NCI-H2081 (cell line): ENCODE measurements around the gene ZNF407.
A peak's percentile ranks its signal among the peaks of the same experiment; 100 is the strongest.

Experiments used
- DNase-seq, 2 experiments: peaks; one replicate each; lab custom pipeline; 2025; lab: John Stamatoyannopoulos, UW

The ZNF407 gene

DNA sequence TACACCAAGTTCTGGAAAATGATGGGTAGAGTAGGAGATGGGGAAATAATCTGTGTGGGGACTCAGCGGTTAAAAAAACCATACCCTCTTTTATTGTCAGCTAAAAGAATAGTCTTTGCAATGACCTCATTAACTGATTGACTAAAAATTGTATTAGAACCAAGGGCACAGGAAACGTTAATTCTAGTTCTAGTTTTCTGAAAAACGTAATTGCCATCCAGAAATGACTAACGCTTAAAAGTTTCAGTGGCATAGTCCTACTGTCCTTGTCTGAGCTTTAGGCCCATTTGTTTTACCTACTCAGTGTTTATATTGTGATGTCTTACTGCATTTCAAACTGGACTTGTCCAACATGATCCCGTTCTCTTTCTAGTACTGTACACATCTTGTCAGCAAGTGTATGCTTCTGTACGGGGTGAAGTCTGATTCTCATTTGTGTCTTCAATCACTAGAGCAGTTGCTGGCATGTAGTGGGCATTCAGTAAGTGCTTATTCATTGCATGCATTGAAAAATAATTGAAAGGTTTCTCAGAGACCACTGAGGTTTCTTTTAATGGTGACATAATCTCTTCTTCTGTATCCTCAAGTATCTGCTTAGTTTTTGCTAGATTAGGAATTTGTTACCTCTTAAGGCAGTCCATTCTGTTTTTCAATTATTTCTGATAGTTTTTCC, 81.5 kb downstream of the ZNF407 start:
- no peak for DNase-seq

DNA sequence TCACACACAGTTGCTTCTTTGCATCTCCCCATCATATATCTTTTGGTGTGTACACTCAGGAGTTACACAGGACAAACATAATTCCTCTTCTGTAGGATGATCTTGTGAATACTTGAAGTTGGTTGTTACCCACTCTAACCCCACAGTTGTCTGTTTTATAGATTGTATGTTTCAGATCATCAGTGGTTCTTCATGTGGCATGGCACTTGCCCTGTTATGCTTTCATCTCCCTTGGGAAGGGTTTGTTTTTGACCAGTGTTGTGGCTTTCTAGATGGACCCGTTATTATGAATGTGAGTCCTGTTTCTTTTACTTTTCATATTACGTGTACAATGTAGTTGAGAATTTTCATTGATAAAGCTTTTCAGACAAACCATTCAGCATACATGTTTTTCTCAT, 82.0 kb downstream of the ZNF407 start:
- DNase-seq: no peak

DNA sequence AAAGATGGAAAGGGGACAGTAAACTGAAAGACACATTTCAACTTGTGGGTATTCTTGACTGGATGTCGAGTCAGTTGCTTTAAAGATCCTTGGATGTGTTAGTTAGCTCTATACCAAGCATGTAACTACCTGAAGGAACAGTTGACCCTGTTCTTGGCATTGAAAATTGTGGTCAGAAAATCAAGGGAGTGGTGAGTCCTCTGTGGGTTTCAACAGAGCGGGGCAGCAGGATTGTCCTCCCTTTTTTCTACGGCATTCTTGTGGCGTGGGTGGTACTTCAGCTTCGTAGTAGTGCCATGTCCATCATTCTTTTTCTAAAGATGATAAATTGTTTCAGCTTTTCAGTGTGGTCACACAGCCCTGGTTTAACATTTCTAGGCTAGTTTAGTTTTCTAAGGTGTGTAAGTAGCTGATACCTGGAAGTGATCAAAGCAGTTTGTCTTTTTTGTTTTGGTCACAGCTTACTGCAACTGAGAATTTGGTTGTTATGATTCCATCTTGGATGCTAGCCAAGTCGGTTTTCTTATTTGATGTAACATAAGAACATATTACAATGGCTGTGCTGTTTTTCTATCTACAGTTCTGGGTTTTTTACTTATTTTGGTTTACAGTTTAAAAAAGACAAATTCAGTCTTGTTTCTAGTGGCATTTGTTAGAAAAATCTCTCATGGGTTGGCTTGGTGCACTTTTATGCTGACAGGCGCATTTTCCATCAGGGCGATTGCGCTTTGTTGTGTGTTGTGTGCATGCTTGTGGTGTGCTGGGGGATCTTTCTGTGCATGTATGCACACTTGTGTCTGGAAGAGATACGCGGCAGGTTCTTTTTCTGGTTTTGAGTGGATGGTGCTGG, 84.7 kb downstream of the ZNF407 start:
- no peak for DNase-seq

DNA sequence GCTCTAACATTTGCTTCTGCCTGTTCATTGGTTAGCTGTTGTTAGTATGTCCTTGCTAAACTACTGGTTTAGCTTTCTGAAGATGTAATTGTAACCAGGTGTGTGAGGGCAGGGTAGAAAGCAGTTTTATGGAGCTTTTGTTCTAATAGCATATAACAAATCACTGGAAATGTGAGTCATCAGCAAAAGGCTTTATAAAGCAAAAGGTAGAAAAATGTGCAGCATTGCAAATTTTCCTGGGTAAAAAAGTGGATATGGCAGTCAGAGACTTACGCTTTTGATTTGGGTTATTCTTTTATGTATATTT, 85.3 kb downstream of the ZNF407 start:
- DNase-seq: peak; percentile 16 to 39

DNA sequence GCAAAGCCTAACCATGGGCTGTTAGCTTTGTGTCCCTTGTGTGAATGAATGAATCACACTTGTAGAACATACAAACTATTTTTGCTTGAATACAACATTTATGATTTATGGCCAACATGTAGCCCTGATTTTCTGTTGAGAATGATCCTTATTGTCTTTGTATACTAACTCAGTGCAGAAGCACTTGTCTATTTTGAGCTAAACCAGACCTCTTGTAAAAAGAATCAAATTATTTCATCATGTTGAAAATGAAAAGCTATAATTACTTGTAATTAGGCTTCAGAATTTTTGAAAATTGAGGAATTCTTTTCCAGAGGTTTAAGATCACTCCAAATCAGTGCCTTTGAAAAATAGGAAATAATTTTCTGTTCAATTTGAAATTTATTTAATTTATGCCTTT, 85.9 kb downstream of the ZNF407 start:
- no peak for DNase-seq

DNA sequence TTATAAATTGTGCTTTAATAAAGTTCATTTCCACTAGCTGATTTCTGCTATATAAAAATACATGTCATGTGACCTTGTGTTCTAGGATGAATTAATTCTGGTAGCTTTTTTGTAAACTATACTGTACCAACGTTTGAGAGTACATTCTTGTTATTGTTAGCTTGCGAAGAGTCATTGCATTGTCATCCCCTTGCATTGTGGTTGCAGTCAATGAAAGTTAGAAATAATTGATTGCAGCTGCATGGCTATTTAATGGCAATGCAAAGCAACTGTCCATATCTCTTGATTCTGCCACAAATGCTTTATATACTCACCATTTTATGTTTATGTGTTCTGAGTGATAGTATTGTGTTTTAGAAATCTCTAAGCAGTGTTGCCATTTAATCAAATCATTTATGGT, 91.6 kb downstream of the ZNF407 start:
- no peak for DNase-seq

DNA sequence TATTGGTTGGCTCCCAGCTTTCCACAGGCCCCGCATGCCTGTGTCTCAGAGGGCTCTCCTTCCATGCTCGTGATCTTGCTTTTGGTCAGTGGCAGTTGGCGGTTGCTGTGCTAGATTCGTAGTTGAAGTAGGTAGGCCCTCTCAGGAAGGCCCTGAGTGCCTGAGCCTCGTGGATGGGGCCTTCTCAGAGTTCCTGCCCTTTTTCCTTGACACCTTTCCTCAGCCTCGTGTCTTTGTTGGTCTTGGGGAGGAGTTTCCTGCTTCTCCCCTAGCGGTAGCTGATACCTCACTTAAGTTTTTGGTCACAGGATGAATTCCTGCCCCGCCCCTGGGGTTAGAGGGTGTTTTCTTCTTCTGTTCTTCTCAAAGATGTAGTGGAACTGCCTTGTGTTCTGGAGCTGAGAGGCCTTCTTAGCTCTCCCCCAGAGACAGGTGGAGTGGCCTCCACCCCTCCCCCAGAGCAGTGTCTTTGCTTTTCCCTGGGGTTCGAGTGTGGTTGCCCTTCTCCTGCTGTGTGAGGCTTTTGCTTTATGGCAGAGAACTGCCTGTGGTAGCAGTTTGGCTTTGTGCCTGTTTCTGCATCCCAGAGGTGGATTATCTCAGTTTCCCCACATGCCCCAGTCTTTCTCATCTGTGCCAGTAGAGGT, 94.8 kb downstream of the ZNF407 start:
- DNase-seq: no peak

DNA sequence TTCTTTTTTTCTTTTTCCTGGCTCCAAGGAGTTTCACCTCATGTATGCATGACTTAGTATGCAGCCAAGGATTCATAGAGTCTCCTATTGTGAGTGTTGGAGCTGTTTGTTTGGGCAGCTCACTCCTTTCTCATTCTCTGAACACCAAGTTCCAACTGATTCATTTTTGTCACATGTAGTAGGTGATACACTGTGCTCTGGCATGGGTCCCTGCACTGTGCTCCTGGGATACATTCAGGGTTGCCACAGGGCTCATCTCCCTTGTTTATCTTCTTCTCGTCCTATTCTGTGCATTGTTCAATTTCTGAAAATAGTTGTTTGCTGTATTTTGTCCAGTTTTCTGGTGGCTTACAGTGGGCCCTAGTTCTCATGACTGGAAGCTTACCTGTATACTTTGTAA, 96.8 kb downstream of the ZNF407 start:
- no peak for DNase-seq

DNA sequence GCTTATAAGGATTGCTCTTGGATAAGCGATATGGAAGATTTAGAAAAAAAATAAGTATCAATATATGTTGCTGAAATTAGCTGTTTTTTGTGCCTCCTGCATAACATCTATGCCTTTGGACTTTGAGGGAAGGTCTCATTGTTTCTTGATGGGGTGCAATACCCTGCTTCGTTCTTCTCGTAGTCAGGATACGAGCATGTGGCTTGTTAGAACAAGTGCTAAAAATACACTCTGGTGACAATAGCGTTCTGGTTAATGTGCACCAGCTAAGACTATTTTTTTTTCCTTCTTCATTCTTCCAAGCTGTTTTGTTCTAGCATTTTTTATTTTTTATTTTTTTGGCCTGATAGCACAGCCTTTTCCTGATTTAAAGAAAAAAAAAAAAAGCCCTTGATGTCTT, 97.5 kb downstream of the ZNF407 start:
- no peak for DNase-seq

DNA sequence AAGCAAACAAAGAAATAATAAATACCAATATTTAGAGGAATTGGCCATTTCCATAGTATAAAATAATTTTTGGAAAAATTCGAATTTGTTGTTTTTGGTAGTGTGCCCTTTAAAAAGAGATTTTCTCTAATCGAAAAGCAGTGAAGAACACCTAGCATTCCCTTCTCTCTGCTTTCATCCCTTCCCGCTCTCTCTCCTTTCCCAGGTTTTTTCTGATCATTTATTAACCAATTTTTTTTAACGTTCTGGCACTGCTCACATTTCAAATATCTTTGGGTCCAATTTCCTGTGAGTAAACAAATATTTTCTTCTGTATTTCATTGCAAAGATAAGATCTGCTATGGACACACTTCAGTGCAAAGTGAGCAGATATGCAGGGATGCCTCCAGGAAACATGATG, 101.2 kb downstream of the ZNF407 start:
- no peak for DNase-seq

DNA sequence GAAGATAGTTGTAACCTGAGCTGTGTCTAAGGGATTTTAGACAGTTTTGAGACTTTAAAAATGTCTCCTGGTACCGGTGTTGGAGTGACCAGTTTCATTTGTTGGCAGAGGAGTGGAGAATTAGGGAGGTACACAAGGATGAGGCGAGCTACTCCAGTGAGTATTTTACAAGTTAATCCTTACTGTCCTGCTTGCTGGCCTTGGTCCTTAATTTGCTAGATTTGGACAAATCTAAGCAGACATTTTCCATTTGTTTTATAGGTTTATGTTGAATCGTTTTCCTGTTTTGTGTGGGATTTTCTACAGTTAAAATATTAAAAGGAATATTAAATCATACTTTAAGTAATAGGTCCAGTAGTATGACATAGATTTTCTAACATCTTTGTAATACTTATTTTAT, 101.8 kb downstream of the ZNF407 start:
- no peak for DNase-seq

DNA sequence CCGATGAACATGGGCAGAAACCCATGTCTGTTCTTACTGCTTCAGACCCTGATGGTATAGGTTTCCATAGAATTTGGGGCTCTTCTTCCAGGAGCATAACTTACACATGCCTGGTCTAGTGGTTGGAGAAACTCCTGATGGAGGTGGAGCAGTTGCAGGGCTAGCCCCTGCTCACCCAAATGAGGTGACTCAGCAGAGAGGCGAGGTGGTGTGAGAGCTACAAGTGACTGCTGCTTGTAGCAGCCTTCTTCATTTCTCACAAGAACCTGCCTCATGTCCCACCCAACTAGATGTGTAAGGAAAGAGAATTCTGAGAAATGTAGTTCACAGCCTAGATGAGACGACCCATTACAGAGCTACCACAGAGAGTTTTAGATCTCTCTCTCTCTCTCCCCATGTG, 105.3 kb downstream of the ZNF407 start:
- no peak for DNase-seq

DNA sequence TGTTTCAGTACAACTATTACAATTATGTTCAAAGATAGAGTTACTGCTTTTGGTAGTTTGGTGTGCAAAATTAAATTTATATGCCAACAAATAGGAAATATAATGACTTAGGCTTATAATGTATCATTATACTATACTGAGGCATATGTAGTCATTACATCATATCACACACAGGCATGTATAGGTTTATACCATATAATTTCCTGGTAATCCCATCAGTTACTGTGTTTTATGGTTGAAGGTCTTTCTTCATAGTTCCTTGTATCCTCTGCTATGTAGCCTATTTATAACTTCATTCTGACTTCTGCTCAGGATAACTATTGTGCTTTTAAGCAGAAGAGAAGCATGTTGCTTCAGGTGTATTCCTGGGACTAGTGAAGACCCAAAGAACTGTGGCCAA, 110.5 kb downstream of the ZNF407 start:
- no peak for DNase-seq

DNA sequence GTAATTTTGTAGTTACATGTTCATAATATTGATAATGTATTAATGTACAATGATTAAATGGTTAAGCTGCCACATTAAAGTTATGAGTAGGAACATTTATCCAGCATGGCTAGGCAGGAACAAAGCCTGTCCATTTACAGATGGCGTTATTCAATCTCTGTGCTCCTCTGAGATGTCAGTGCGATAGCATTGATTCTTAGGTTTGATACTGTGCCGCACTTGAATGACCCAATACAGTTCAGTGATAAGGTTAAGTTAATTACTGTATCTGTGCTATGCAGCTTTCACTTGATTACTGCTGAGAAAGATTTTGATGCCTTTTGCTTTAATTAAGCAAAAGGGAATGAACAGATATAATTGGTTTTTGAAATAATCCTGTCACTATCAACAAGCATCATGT, 111.8 kb downstream of the ZNF407 start:
- DNase-seq: no peak

DNA sequence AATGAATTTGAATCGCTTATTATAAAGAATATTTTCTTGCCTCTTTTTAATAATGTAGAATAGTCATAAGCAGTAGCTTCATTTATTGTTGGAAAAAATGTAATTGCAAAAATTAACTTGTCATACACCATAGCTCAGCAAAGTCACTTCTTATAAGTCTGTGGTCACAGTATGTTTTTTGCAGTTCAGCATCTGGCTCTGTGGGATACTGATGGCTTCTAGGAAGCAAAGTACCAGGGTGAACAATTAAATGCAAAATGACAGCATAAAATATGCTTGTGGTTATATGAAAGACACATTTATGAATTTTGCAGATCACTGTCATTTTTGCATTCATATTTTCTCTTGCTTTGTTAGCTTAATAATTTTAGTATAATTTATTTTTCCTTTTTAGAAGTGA, 116.5 kb downstream of the ZNF407 start:
- DNase-seq: peak in 1 of 2 experiments; percentile 5

DNA sequence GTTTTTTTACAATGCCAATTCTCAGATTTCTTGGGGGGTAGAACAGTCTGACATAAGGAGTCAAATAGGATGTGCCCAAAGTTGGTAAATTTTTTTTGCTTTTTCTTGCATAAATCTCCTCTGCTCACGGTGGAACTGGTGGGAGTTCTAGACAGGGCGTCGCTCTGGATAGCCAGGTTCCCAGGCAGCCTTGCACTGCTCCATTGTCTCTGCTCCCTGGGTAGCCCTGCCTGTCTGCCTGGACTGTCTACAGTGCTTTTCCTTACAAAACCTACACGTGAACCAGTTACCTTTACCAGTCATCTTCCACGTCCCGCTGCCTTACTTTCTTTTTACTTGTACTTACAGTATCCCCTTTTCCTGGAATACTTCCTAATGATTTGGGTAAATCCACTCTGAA, 117.1 kb downstream of the ZNF407 start:
- peak; percentile 50 to 78 for DNase-seq

DNA sequence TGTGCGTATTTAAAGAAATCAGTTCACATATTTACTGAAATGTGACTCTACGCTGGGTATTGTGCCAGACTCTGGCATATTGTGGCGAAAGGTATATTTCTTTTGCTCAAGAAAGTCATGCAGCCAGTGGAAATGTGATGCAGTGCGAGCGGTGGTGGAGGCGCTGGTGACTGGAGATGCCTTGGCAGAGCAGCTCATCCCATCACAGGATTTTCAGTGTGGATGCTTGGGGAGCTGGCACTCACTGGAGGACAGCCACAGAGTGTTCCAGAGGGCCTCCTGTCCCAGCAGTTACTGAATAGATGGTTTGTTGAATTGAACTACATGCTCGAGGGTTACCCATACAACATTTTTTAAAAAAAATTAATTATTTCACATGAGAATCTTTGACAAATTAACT, 117.6 kb downstream of the ZNF407 start:
- DNase-seq: peak; percentile 10 to 60

DNA sequence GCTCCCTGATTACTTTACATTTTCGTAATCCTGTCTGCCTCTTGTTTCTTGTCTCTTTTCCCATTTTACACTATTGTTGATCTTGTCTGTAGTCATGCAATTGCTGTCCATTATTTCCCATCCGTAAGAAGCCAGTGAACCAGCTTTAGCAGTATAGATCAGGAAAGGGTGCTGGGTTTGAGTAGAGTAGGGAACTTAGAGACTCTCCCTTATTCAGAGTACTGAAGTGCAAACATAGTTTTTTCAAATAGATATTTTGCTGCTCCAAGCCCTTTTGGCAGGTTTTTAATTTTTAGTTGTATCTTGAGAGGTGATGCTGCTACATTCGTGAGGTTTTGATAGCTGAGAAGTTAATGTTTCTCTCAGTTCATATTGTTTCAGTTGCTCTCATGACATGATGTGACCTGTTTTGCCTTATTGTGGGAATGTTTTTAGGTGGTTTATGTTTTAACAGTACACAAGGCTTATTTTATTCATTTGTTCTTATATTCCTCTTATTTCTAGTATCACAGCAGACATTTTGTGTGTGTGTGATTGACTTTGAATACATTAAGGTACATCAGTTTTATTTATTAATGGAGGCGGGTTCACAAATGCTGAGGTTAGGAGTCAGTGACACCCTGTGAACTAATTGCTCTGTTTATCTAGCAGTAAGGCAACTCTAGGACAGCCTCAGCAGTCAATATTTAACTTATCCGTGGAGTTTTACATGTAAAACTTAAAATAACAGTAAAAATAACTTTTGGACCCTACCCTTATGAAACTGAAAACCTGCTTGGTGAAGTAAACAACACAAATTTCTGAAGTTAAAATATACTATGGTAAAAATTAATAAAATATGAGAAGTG, 118.4 kb downstream of the ZNF407 start:
- DNase-seq: peak in 1 of 2 experiments; percentile 34

DNA sequence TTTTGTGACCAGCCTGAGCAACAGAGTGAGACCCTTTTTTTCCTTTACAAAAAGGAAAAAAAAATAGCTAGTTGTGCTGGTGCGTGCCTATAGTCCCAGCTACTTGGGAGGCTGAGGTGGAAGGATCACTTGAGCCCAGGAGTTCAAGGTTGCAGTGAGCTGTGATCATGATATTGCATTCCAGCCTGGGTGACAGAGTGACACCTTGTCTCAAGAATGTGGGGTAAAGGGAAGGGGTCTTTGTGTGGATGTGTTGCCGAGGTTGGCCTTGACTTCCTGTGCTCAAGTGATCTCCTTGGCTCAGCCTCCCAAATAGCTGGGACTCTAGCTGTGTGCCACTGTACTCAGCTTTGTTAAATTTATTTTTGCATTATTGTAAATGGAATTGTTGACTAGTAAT, 120.6 kb downstream of the ZNF407 start:
- no peak for DNase-seq

DNA sequence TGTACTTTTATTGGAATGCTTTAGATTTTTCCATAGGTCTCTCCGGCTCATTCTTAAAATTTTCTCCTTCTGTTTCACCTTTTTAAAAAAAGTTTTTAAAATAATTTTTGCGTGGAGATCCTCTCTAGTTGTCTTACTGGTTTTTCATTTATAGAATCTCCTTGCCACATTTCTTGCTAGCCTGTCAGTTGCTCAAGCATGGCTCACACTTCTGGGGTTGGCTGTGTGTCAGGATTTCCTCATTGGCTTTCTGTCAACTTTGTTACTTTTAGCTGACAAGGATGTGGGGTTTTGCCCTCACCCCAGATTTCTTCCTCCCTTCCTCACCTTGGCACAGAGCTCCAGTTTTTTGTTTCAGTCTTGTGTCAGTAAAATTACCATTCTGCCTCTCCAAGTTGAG, 124.6 kb downstream of the ZNF407 start:
- no peak for DNase-seq

DNA sequence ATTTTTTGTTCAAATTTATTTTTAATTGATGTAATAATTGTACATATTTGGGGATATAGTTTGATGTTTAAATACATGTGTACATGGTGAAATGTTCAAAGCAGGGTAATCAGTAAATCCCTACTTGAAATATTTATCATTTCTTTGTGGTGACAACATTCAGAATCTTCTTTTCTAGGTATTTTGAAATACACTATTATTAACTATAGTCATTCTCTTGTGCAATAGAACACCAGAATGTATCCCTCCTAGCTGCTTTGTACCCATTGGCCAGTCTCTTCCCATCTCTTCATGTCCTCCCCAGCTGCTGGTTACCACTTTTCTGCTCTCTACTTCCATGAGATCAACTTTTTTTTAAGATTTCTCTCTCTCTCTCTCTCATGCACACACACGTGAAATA, 126.5 kb downstream of the ZNF407 start:
- DNase-seq: no peak

DNA sequence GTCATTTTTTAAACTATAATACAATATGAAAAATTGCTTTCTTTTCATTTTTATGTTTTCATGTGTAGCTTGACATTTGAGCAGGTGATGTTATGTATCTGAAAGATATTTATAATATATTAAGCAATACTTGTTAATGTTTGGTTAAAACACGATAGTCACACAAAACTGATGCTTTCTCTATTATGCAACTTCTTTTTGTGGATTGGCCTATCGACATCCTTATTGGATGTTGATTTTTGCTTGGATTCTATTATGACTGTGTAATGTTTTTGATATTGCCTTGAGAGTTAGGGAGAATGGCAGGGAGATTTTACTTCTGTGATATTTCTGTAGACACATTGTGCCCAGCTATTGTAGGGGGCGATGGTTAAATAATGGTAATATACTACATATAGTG, 128.0 kb downstream of the ZNF407 start:
- DNase-seq: no peak
